ENCODE measurements around the gene COL24A1. TPM values are rescaled to one million over a fixed set of nuclear protein-coding genes. Genes with fewer than 3 reads are reported as not detected.
"Not testable (repeated sequence)": the region's sequence is repeated elsewhere in the genome, so short reads cannot be mapped to it uniquely, and the experiment has no call there.

Gene COL24A1
- total RNA-seq, 1 donor from 2014 or later = not detected

GRCh38 chr1:86100401-86100800, 56.2 kb downstream of the COL24A1 start:
- H3K36me3 Mint-ChIP-seq (ENCODE audit: low read depth) = no peaks in the 10 kb centered on the region
- no peaks in the 10 kb centered on the region for H3K27me3 Mint-ChIP-seq (ENCODE audit: insufficient read depth)
- no peaks in the 10 kb centered on the region for H3K4me1 Mint-ChIP-seq (ENCODE audit: low read depth)
- H3K4me3 Mint-ChIP-seq = no peak overlapping the region
- DNase-seq (ENCODE audit: low spot score) = no peak
- no peak overlapping the region for H3K27ac Mint-ChIP-seq
- no peaks in the 10 kb centered on the region for H3K9me3 Mint-ChIP-seq
- intact Hi-C loops (cut with micrococcal nuclease) = no loop called here

DNA sequence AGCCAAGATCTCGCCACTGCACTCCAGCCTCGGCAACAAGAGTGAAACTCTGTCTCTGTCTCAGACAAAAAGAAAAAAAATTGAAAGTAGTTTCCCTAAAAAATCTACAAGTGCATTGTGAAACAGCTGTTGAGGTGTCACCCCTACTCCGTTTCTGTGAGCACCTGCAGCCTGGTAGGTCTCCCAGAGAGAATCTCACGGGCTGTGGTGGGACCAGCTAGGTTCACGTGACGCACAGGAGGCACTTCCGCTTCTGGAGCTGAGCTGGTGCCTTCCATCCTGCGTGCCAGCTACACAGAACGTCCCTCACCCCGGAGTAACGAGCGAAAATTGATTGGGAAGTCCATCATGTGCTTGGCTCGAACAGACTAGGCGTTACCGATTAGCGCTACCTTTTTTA, 66.8 kb downstream of the COL24A1 start:
- Mint-ChIP-seq H3K27me3 (ENCODE audit: insufficient read depth) (no peaks in the 10 kb centered on the region), H3K27ac (no peak overlapping the region), H3K36me3 (ENCODE audit: low read depth) (no peaks in the 10 kb centered on the region), H3K4me3 (no peak overlapping the region), H3K4me1 (ENCODE audit: low read depth) (peaks cover 8% of the 10 kb centered on the region), H3K9me3 (no peaks in the 10 kb centered on the region)
- intact Hi-C loops (cut with micrococcal nuclease) = no loop called here
- no peak for DNase-seq (ENCODE audit: low spot score)

DNA sequence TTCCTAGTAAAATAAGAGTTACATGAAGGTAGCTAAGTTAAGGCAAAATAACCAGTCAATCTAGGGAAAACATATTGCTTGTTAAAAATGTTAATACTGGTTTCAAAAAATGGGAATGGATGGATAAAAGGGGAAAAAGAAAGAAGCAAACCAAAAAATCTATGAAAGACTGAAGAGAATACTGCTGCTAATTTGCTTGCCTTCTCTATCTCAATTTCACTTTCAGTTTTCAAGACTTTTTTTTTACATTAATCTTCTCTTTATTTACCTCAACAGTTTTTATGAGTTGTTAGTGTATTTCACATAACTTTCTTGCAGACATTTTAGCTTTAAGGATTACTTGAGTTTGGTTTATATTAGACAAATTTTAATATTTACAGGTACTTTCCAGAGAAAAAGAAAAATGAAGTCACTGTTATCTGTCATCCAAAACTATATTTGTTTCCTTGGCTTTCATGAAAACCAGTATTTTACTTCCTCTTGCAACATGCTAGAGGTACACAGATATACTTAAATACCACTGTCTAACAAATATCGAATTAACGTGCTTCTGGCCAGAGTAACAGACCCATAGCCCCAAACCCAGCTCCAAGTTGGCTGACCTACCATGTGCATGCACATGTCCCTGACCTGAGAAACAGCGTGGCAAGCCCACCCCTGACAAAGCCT, 70.7 kb downstream of the COL24A1 start:
- H3K36me3 Mint-ChIP-seq (ENCODE audit: low read depth) = no peaks in the 10 kb centered on the region
- H3K4me3 Mint-ChIP-seq = no peak overlapping the region

DNA sequence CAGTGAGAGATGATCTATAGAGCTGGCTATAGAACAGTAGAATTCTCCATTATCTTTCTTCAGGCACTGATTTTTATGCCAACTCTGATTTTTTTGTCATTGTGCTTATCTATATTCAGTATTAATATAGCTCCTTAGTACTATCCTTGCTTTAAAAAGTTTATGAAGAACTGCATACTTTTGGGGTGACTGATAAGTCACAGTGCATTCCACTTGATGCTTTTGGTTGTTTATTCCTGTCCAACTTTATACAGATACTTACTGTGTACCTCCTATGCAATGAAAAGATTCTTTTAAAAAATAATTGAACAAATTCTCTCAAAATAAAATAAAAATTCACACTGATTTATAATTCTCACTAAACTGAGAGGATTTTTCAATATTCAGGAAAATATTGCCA, 71.6 kb downstream of the COL24A1 start:
- no peak overlapping the region for H3K4me3 Mint-ChIP-seq
- no peaks in the 10 kb centered on the region for H3K36me3 Mint-ChIP-seq (ENCODE audit: low read depth)
- H3K27ac Mint-ChIP-seq = no peak overlapping the region
- peaks cover 8% of the 10 kb centered on the region for H3K4me1 Mint-ChIP-seq (ENCODE audit: low read depth)
- no peaks in the 10 kb centered on the region for H3K9me3 Mint-ChIP-seq
- no peaks in the 10 kb centered on the region for H3K27me3 Mint-ChIP-seq (ENCODE audit: insufficient read depth)
- DNase-seq (ENCODE audit: low spot score) = no peak
- intact Hi-C loops (cut with micrococcal nuclease) = no loop called here

More for the DNA sequence above, 70.7 kb downstream of the COL24A1 start:
- intact Hi-C loops (cut with micrococcal nuclease) = no loop called here
- no peak for DNase-seq (ENCODE audit: low spot score)
- no peak overlapping the region for H3K27ac Mint-ChIP-seq
- H3K9me3 Mint-ChIP-seq = no peaks in the 10 kb centered on the region
- H3K4me1 Mint-ChIP-seq (ENCODE audit: low read depth) = peaks cover 8% of the 10 kb centered on the region
- no peaks in the 10 kb centered on the region for H3K27me3 Mint-ChIP-seq (ENCODE audit: insufficient read depth)

GRCh38 chr1:86082183-86082582, 74.4 kb downstream of the COL24A1 start:
- Mint-ChIP-seq H3K27ac (no peak overlapping the region), H3K4me3 (no peak overlapping the region), H3K27me3 (ENCODE audit: insufficient read depth) (no peaks in the 10 kb centered on the region), H3K9me3 (no peaks in the 10 kb centered on the region), H3K36me3 (ENCODE audit: low read depth) (no peaks in the 10 kb centered on the region), H3K4me1 (ENCODE audit: low read depth) (peaks cover 8% of the 10 kb centered on the region)
- intact Hi-C loops (cut with micrococcal nuclease) = no loop called here
- DNase-seq (ENCODE audit: low spot score) = no peak

- H3K4me3 Mint-ChIP-seq; DNase-seq (ENCODE audit: low spot score); H3K36me3 Mint-ChIP-seq (ENCODE audit: low read depth); intact Hi-C loops (cut with micrococcal nuclease); H3K9me3 Mint-ChIP-seq; H3K4me1 Mint-ChIP-seq (ENCODE audit: low read depth); H3K27me3 Mint-ChIP-seq (ENCODE audit: insufficient read depth); H3K27ac Mint-ChIP-seq: not testable (repeated sequence)
Measured at GRCh38 chr1:86072474-86072873, 84.1 kb downstream of the COL24A1 start.

GRCh38 chr1:86071870-86072269, 84.7 kb downstream of the COL24A1 start:
- H3K9me3 Mint-ChIP-seq; H3K4me3 Mint-ChIP-seq; H3K27me3 Mint-ChIP-seq (ENCODE audit: insufficient read depth); H3K36me3 Mint-ChIP-seq (ENCODE audit: low read depth); H3K27ac Mint-ChIP-seq; H3K4me1 Mint-ChIP-seq (ENCODE audit: low read depth); intact Hi-C loops (cut with micrococcal nuclease); DNase-seq (ENCODE audit: low spot score): not testable (repeated sequence)

DNA sequence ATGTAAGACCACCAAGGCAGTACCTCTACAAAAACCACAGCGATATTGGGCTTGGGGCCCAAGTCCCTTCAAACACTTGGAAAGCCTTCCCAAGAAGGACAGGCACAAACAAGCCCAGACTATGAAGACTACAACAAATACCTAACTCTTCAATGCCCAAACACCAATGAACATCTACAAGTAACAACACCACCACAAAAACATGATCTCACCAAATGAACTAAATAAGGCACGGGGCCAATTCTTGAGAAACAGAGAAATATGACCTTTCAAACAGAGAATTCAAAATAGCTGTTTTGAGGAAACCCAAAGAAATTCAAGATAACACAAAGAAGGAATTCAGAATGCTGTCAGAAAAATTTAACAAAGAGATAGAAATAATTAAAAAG, 86.8 kb downstream of the COL24A1 start:
- Mint-ChIP-seq H3K27ac (no peak overlapping the region), H3K4me1 (ENCODE audit: low read depth) (no peaks in the 10 kb centered on the region), H3K27me3 (ENCODE audit: insufficient read depth) (no peaks in the 10 kb centered on the region), H3K4me3 (no peak overlapping the region), H3K36me3 (ENCODE audit: low read depth) (no peaks in the 10 kb centered on the region), H3K9me3 (no peaks in the 10 kb centered on the region)
- intact Hi-C loops (cut with micrococcal nuclease) = no loop called here
- no peak for DNase-seq (ENCODE audit: low spot score)

DNA sequence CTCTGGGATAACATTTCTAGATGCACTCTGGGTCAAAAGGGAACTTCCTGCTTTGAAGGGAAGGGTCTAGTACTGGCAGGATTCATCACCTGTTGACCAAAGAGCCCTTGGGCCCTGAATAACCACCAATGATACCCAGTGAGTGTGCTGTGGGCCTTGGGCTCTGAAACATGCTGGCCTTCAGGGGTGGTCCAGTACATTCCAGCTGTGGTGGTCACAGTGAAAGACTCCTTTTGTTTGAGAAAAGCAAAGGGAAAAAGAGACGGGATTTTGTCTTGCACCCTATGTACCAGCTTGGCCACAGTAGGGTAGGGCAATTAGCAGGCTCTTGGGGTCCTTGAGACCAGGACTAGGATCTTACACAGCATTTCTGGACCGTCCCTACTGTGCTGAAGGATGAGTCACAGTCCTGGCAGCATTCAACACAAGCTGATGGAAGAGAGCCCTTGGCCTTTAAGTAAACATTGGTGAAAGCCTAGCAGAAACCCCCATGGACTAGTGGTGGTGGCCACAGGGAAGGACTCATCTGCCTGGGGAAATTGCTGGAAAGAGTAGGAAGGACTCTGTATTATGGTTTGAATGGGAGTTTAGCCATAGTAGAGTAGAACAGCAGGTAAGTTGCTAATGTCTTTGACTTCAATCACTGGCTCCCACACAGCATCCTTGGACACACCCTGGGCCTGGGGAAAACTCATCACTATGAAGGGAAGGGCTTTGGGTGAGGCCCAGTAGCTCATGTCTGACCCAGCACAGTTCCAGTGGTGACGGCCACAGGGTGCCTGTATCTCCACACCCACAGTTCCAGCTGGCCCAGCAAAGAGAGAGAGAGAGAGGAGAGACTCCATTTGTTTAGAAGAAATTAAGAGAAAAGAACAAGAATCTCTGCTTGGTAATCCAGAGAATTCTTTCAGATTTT, 87.5 kb downstream of the COL24A1 start:
- no peaks in the 10 kb centered on the region for H3K9me3 Mint-ChIP-seq
- H3K27ac Mint-ChIP-seq = no peak overlapping the region
- no peak for DNase-seq (ENCODE audit: low spot score)
- intact Hi-C loops (cut with micrococcal nuclease) = no loop called here
- H3K36me3 Mint-ChIP-seq (ENCODE audit: low read depth) = no peaks in the 10 kb centered on the region
- no peak overlapping the region for H3K4me3 Mint-ChIP-seq
- no peaks in the 10 kb centered on the region for H3K27me3 Mint-ChIP-seq (ENCODE audit: insufficient read depth)
- no peaks in the 10 kb centered on the region for H3K4me1 Mint-ChIP-seq (ENCODE audit: low read depth)

DNA sequence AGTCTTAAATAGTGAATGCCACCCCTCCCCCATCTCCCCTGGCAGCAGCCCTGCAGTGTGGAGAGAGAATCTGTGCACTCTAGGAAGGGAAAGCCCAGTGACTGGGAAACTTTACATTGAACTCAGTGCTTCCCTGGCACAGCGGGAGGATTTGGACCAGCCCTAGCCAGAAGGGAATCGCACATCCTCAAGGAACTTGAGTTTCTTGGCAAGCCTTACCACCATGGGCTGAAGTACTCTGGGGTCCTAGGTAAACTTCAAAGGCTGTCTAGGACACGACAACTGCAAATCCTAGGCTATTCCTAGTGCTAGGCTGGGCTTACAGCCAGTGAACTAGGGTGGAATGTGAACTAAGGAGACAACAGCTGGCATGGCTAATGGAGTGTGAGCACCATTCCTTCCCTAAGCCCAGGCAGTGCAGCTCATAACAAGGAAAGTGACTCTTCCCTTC, 88.3 kb downstream of the COL24A1 start:
- H3K27ac Mint-ChIP-seq = no peak overlapping the region
- intact Hi-C loops (cut with micrococcal nuclease) = no loop called here
- no peaks in the 10 kb centered on the region for H3K4me1 Mint-ChIP-seq (ENCODE audit: low read depth)
- H3K9me3 Mint-ChIP-seq = no peaks in the 10 kb centered on the region
- no peaks in the 10 kb centered on the region for H3K36me3 Mint-ChIP-seq (ENCODE audit: low read depth)
- DNase-seq (ENCODE audit: low spot score) = no peak
- no peaks in the 10 kb centered on the region for H3K27me3 Mint-ChIP-seq (ENCODE audit: insufficient read depth)
- H3K4me3 Mint-ChIP-seq = no peak overlapping the region

- Mint-ChIP-seq H3K27me3 (ENCODE audit: insufficient read depth) (no peaks in the 10 kb centered on the region), H3K4me1 (ENCODE audit: low read depth) (no peaks in the 10 kb centered on the region), H3K4me3 (no peak overlapping the region), H3K27ac (no peak overlapping the region), H3K36me3 (ENCODE audit: low read depth) (no peaks in the 10 kb centered on the region), H3K9me3 (no peaks in the 10 kb centered on the region)
- DNase-seq (ENCODE audit: low spot score) = no peak
- intact Hi-C loops (cut with micrococcal nuclease) = no loop called here
Measured at GRCh38 chr1:86067626-86068025, 88.9 kb downstream of the COL24A1 start.

DNA sequence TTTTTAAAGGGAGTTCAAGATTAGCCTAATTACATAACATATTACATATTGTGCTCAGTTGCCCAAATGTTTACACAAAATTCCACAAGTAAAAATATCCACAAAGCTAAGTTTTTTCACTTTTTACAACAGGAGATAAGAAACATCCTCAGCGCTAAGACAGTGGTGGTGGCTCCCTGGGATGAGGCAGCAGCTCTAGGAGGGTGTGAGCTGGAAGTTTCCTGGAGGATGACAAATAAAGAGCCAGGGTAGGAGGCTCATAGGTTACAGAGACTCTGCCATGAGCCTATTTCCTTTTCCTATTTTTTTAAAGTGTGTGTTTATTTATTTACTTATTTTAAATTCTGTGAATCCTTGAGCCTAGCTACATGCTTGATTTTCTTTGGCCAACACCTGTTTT, 91.7 kb downstream of the COL24A1 start:
- Mint-ChIP-seq H3K36me3 (ENCODE audit: low read depth) (no peaks in the 10 kb centered on the region), H3K4me1 (ENCODE audit: low read depth) (no peaks in the 10 kb centered on the region), H3K27me3 (ENCODE audit: insufficient read depth) (no peaks in the 10 kb centered on the region), H3K4me3 (no peak overlapping the region), H3K27ac (no peak overlapping the region), H3K9me3 (no peaks in the 10 kb centered on the region)
- DNase-seq (ENCODE audit: low spot score) = no peak
- intact Hi-C loops (cut with micrococcal nuclease) = no loop called here

- DNase-seq (ENCODE audit: low spot score) = no peak
- H3K36me3 Mint-ChIP-seq (ENCODE audit: low read depth) = no peaks in the 10 kb centered on the region
- intact Hi-C loops (cut with micrococcal nuclease) = no loop called here
- no peak overlapping the region for H3K27ac Mint-ChIP-seq
- H3K4me1 Mint-ChIP-seq (ENCODE audit: low read depth) = no peaks in the 10 kb centered on the region
- H3K9me3 Mint-ChIP-seq = no peaks in the 10 kb centered on the region
- H3K27me3 Mint-ChIP-seq (ENCODE audit: insufficient read depth) = no peaks in the 10 kb centered on the region
- H3K4me3 Mint-ChIP-seq = no peak overlapping the region
Measured at GRCh38 chr1:86063721-86064120, 92.9 kb downstream of the COL24A1 start.

All from activated T-helper 1 cell treated with anti-CD3 and anti-CD28 coated beads, Interleukin-12 subunit alpha, Interleukin-12 subunit beta, Interleukin-2, Interleukin-4 antibody, amounts not matched to agents 30 ng/mL and 10 ng/mL and 1 ng/mL, durations not matched to agents 14 hours and 24 hours and 36 hours (primary cell).